HEK293 (cell line): ENCODE measurements around the gene EVA1C.

Experiments used
- CTCF ChIA-PET: fragments of 350-600 bp; formaldehyde crosslinking; extraction: SDS; loops from one replicate; lab custom pipeline; 2021; ENCODE audit warnings: antibody characterized with exemption; lab: Yijun Ruan, JAX
- POLR2A ChIA-PET: fragments of 300-600 bp; formaldehyde crosslinking; extraction: SDS; loops from one replicate; lab custom pipeline; 2020; ENCODE audit warnings: antibody characterized with exemption, inconsistent platforms; lab: Yijun Ruan, JAX
- H3K27ac ChIP-seq: fragments of 200-500 bp; sonication (Bioruptor generic); 2 replicates; pipeline ENCODE4 v1.5.1; 2014; ENCODE audit warnings: low read depth, low read length, control low read depth, inconsistent platforms; ENCODE audit errors: extremely low read depth
- H3K36me3 ChIP-seq, 2 experiments: fragments of 200-500 bp in 1 of 2; sonication (Bioruptor generic) in 1 of 2; 1 replicate in 1 of 2; 2 replicates in 1 of 2; pipeline ENCODE4 v1.5.1; 2014 to 2017; ENCODE audit warnings: inconsistent platforms in 2 of 2, low read length in 2 of 2; ENCODE audit not compliant: control insufficient read depth in 2 of 2, insufficient read depth in 1 of 2
- H3K4me1 ChIP-seq: fragments of 200-500 bp; sonication (Bioruptor generic); 2 replicates; pipeline ENCODE4 v1.5.1; 2014; ENCODE audit warnings: mild to moderate bottlenecking, low read length, inconsistent platforms; ENCODE audit not compliant: control insufficient read depth, insufficient read depth
- H3K4me3 ChIP-seq: 2 replicates; pipeline ENCODE4 v1.5.1; 2011; ENCODE audit warnings: low read depth, mild to moderate bottlenecking, control low read depth, low read length, moderate library complexity
- H3K9me3 ChIP-seq: fragments of 200-500 bp; sonication (Bioruptor generic); 2 replicates; pipeline ENCODE4 v1.5.1; 2014; ENCODE audit warnings: low read depth, low read length, inconsistent platforms; ENCODE audit not compliant: control insufficient read depth, insufficient read depth
- ATF2 ChIP-seq: fragments of 450-650 bp; formaldehyde crosslinking; IDR thresholded peaks from 2 replicates; pipeline ENCODE4 v1.5.1; 2016; ENCODE audit warnings: missing biosample characterization, missing genetic modification characterization, low read depth
- KLF8 ChIP-seq: fragments of 450-650 bp; formaldehyde crosslinking; IDR thresholded peaks from 2 replicates; pipeline ENCODE4 v1.5.1; 2016; ENCODE audit warnings: missing biosample characterization, missing genetic modification characterization
- SP2 ChIP-seq: fragments of 450-650 bp; formaldehyde crosslinking; IDR thresholded peaks from 2 replicates; pipeline ENCODE4 v1.5.1; 2016; ENCODE audit warnings: missing biosample characterization, missing genetic modification characterization
- SP7 ChIP-seq: fragments of 450-650 bp; formaldehyde crosslinking; IDR thresholded peaks from 2 replicates; pipeline ENCODE4 v1.5.1; 2016; ENCODE audit warnings: missing biosample characterization, missing genetic modification characterization
- ZBTB17 ChIP-seq: fragments of 450-650 bp; formaldehyde crosslinking; IDR thresholded peaks from 2 replicates; pipeline ENCODE4 v1.5.1; 2016; ENCODE audit warnings: missing biosample characterization, missing genetic modification characterization
- ZBTB20 ChIP-seq: fragments of 450-650 bp; formaldehyde crosslinking; IDR thresholded peaks from 2 replicates; pipeline ENCODE4 v1.5.1; 2016; ENCODE audit warnings: missing biosample characterization, missing genetic modification characterization
- ZBTB48 ChIP-seq: fragments of 450-650 bp; formaldehyde crosslinking; IDR thresholded peaks from 2 replicates; pipeline ENCODE4 v1.5.1; 2016; ENCODE audit warnings: missing biosample characterization, missing genetic modification characterization
- ZFP3 ChIP-seq: fragments of 450-650 bp; formaldehyde crosslinking; IDR thresholded peaks from 2 replicates; pipeline ENCODE4 v1.5.1; 2016; ENCODE audit warnings: low read depth, missing biosample characterization, missing genetic modification characterization
- ZNF10 ChIP-seq: fragments of 450-650 bp; formaldehyde crosslinking; IDR thresholded peaks from 2 replicates; pipeline ENCODE4 v1.5.1; 2017; ENCODE audit warnings: missing biosample characterization, missing genetic modification characterization
- ZNF140 ChIP-seq: fragments of 450-650 bp; formaldehyde crosslinking; IDR thresholded peaks from 2 replicates; pipeline ENCODE4 v1.5.1; 2016; ENCODE audit warnings: missing biosample characterization, missing genetic modification characterization
- ZNF157 ChIP-seq: fragments of 450-650 bp; formaldehyde crosslinking; IDR thresholded peaks from 2 replicates; pipeline ENCODE4 v1.5.1; 2016; ENCODE audit warnings: missing biosample characterization, missing genetic modification characterization
- ZNF19 ChIP-seq: fragments of 450-650 bp; formaldehyde crosslinking; IDR thresholded peaks from 2 replicates; pipeline ENCODE4; 2016; ENCODE audit warnings: missing biosample characterization, missing genetic modification characterization, low read depth
- ZNF2 ChIP-seq: fragments of 450-650 bp; formaldehyde crosslinking; IDR thresholded peaks from 2 replicates; pipeline ENCODE4 v1.5.1; 2016; ENCODE audit warnings: missing biosample characterization, missing genetic modification characterization
- ZNF302 ChIP-seq: fragments of 450-650 bp; formaldehyde crosslinking; IDR thresholded peaks from 2 replicates; pipeline ENCODE4 v1.5.1; 2016; ENCODE audit warnings: missing biosample characterization, missing genetic modification characterization, low read depth
- ZNF311 ChIP-seq: fragments of 450-650 bp; formaldehyde crosslinking; IDR thresholded peaks from 2 replicates; pipeline ENCODE4 v1.5.1; 2017; ENCODE audit warnings: missing biosample characterization, missing genetic modification characterization, borderline replicate concordance
- ZNF350 ChIP-seq: fragments of 450-650 bp; formaldehyde crosslinking; IDR thresholded peaks from 2 replicates; pipeline ENCODE4 v1.5.0; 2017; ENCODE audit warnings: missing biosample characterization, mild to moderate bottlenecking, missing genetic modification characterization
- ZNF423 ChIP-seq: fragments of 450-650 bp; formaldehyde crosslinking; IDR thresholded peaks from 2 replicates; pipeline ENCODE4 v1.5.1; 2016; ENCODE audit warnings: missing biosample characterization, missing genetic modification characterization
- ZNF510 ChIP-seq: fragments of 450-650 bp; formaldehyde crosslinking; IDR thresholded peaks from 2 replicates; pipeline ENCODE4 v1.5.1; 2018; ENCODE audit warnings: mild to moderate bottlenecking, missing genetic modification characterization, missing biosample characterization; ENCODE audit not compliant: insufficient replicate concordance
- ZNF585B ChIP-seq: fragments of 450-650 bp; formaldehyde crosslinking; IDR thresholded peaks from 2 replicates; pipeline ENCODE4 v1.5.1; 2016; ENCODE audit warnings: missing biosample characterization, missing genetic modification characterization
- ZNF626 ChIP-seq: fragments of 450-650 bp; sonication (Bioruptor Pico); formaldehyde crosslinking; IDR thresholded peaks from 2 replicates; pipeline ENCODE4 v1.5.1; 2018; ENCODE audit warnings: missing biosample characterization, missing genetic modification characterization, inconsistent platforms
- ZNF660 ChIP-seq: fragments of 450-650 bp; IDR thresholded peaks from 2 replicates; pipeline ENCODE4 v1.5.1; 2018; ENCODE audit warnings: missing biosample characterization, mild to moderate bottlenecking, missing genetic modification characterization
- ZNF677 ChIP-seq: fragments of 450-650 bp; IDR thresholded peaks from 2 replicates; pipeline ENCODE4 v1.5.0; 2018; ENCODE audit warnings: missing biosample characterization, mild to moderate bottlenecking, missing genetic modification characterization, moderate library complexity
- TF ChIP-seq, protein P1 (sequence below): fragments of 450-650 bp; formaldehyde crosslinking; IDR thresholded peaks from 2 replicates; pipeline ENCODE4 v1.5.1; 2016; ENCODE audit warnings: missing biosample characterization, missing genetic modification characterization
- TF ChIP-seq, protein P2 (sequence below): fragments of 450-650 bp; formaldehyde crosslinking; conservative IDR thresholded peaks from 2 replicates; pipeline ENCODE4 v1.5.1; 2016; ENCODE audit warnings: low read depth, missing biosample characterization, missing genetic modification characterization

The EVA1C gene

GRCh38 chr21:32519945-32520874, 107.7 kb downstream of the EVA1C start:
- POLR2A ChIA-PET, result no interaction called here
- Histone ChIP-seq H3K36me3 (no peaks in the 10 kb centered on the region), H3K9me3 (no peaks in the 10 kb centered on the region), H3K27ac (no peak overlapping the region), H3K4me1 (no peaks in the 10 kb centered on the region), H3K4me3 (no peak overlapping the region)
- CTCF ChIA-PET, result interaction anchor here (1.1 to 1.2 kb wide), 2 partner anchors 18 to 49 kb away, joined by 3 read pairs; no protein-coding TSS in a partner anchor
- TF ChIP-seq ZNF677 (tag by site-specific recombination) (no peak), ZBTB48 (tag by site-specific recombination) (no peak), ZNF2 (tag by site-specific recombination) (no peak), ATF2 (tag by site-specific recombination) (no peak), ZNF302 (tag by site-specific recombination) (no peak), ZNF19 (tag by site-specific recombination) (no peak)

GRCh38 chr21:32520875-32521735, 108.6 kb downstream of the EVA1C start:
- ChIA-PET CTCF (interaction anchor here (0.5 to 1.2 kb wide), 5 partner anchors 19 to 105 kb away, joined by 3 to 6 read pairs (median 4); no protein-coding TSS in a partner anchor), POLR2A (interaction anchor here (0.7 to 1.2 kb wide), 2 partner anchors 17 to 48 kb away, joined by 3 to 5 read pairs; no protein-coding TSS in a partner anchor)
- Histone ChIP-seq H3K36me3 (no peaks in the 10 kb centered on the region), H3K27ac (no peak overlapping the region), H3K9me3 (no peaks in the 10 kb centered on the region), H3K4me3 (no peak overlapping the region), H3K4me1 (no peaks in the 10 kb centered on the region)
- no peak for TF ChIP-seq ZNF311
- no peak for TF ChIP-seq ZNF626 (tag by site-specific recombination)
- TF ChIP-seq ZNF423 (tag by site-specific recombination), result no peak
- TF ChIP-seq SP7 (tag by site-specific recombination), result 0 out of 2 replicates have a peak, but pooled peaks have one; percentile 19
- TF ChIP-seq KLF8, result no peak
- TF ChIP-seq, protein P1, sequence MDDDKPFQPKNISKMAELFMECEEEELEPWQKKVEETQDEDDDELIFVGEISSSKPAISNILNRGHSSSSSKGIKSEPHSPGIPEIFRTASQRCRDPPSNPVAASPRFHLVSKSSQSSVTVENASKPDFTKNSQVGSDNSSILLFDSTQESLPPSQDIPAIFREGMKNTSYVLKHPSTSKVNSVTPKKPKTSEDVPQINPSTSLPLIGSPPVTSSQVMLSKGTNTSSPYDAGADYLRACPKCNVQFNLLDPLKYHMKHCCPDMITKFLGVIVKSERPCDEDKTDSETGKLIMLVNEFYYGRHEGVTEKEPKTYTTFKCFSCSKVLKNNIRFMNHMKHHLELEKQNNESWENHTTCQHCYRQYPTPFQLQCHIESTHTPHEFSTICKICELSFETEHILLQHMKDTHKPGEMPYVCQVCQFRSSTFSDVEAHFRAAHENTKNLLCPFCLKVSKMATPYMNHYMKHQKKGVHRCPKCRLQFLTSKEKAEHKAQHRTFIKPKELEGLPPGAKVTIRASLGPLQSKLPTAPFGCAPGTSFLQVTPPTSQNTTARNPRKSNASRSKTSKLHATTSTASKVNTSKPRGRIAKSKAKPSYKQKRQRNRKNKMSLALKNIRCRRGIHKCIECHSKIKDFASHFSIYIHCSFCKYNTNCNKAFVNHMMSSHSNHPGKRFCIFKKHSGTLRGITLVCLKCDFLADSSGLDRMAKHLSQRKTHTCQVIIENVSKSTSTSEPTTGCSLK (tag by site-specific recombination), result no peak
- TF ChIP-seq, protein P2, sequence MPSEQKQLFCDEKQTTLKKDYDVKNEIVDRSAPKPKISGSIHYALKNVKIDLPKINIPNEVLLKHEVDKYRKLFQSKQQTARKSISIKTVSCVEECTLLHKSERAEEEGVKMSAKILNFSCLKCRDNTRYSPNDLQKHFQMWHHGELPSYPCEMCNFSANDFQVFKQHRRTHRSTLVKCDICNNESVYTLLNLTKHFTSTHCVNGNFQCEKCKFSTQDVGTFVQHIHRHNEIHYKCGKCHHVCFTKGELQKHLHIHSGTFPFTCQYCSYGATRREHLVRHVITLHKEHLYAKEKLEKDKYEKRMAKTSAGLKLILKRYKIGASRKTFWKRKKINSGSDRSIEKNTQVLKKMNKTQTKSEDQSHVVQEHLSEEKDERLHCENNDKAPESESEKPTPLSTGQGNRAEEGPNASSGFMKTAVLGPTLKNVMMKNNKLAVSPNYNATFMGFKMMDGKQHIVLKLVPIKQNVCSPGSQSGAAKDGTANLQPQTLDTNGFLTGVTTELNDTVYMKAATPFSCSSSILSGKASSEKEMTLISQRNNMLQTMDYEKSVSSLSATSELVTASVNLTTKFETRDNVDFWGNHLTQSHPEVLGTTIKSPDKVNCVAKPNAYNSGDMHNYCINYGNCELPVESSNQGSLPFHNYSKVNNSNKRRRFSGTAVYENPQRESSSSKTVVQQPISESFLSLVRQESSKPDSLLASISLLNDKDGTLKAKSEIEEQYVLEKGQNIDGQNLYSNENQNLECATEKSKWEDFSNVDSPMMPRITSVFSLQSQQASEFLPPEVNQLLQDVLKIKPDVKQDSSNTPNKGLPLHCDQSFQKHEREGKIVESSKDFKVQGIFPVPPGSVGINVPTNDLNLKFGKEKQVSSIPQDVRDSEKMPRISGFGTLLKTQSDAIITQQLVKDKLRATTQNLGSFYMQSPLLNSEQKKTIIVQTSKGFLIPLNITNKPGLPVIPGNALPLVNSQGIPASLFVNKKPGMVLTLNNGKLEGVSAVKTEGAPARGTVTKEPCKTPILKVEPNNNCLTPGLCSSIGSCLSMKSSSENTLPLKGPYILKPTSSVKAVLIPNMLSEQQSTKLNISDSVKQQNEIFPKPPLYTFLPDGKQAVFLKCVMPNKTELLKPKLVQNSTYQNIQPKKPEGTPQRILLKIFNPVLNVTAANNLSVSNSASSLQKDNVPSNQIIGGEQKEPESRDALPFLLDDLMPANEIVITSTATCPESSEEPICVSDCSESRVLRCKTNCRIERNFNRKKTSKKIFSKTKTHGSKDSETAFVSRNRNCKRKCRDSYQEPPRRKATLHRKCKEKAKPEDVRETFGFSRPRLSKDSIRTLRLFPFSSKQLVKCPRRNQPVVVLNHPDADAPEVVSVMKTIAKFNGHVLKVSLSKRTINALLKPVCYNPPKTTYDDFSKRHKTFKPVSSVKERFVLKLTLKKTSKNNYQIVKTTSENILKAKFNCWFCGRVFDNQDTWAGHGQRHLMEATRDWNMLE (tag by site-specific recombination), result peak; percentile 40; the same call in 1 of the 2 replicates
- no peak for TF ChIP-seq ZNF585B (tag by site-specific recombination)
- TF ChIP-seq ZNF140 (tag by site-specific recombination), result no peak
- TF ChIP-seq ZNF350, result no peak
- TF ChIP-seq ZBTB20, result no peak
- no peak for TF ChIP-seq ZFP3 (tag by site-specific recombination)
- no peak for TF ChIP-seq ZNF510 (tag by site-specific recombination)
- TF ChIP-seq ZNF10, result 0 out of 2 replicates have a peak, but pooled peaks have one; percentile 9
- TF ChIP-seq SP2 (tag by site-specific recombination), result no peak
- no peak for TF ChIP-seq ZNF157 (tag by site-specific recombination)
- TF ChIP-seq ZBTB17 (tag by site-specific recombination), result peak; percentile 79
- peak; percentile 79; the same call in 1 of the 2 replicates for TF ChIP-seq ZNF660 (tag by site-specific recombination)
